ENCODE data around the gene SEMA4G. TPM values are rescaled to one million over a fixed set of nuclear protein-coding genes. Genes with fewer than 3 reads are reported as not detected.

SEMA4G gene
- total RNA-seq, 1 experiment from 2014 or later: 0.70 TPM

GRCh38 chr10:100965820-100966219 lies 3.5 kb upstream of the SEMA4G start:
- CTCF ChIA-PET: no interaction called here
- H3K9me2 ChIP-seq (ENCODE audit: insufficient read depth): no peaks in the 10 kb centered on the region
- POLR2A ChIA-PET (ENCODE audit: unreplicated experiment): interaction anchor here (0.7 kb wide), 1 partner anchor 12 kb away, joined by 3 read pairs; no protein-coding TSS in a partner anchor
- H3K27ac ChIP-seq: no peak overlapping the region
- no peak overlapping the region for H3K4me2 ChIP-seq
- no peaks in the 10 kb centered on the region for H3K9me3 ChIP-seq (ENCODE audit: insufficient read depth, low read depth)
- H3K4me3 ChIP-seq: no peak overlapping the region
- TF ChIP-seq CTCF (conservative IDR thresholded peaks at IDR 0.05): no peak
- no peak for TF ChIP-seq EZH2 (IDR thresholded peaks at IDR 0.05; ENCODE audit: low read depth)
- no peaks in the 10 kb centered on the region for H3F3A ChIP-seq (ENCODE audit: insufficient read depth, low read depth)
- no peaks in the 10 kb centered on the region for H4K20me1 ChIP-seq (ENCODE audit: insufficient read depth)
- no peaks in the 10 kb centered on the region for H3K4me1 ChIP-seq (replicated peaks; ENCODE audit: insufficient read depth)
- H3K27me3 ChIP-seq (ENCODE audit: insufficient read depth, low read depth): no peaks in the 10 kb centered on the region
- DNase-seq: no peak
- no peaks in the 10 kb centered on the region for H3K79me2 ChIP-seq (ENCODE audit: low read depth)
- H2AFZ ChIP-seq: no peak overlapping the region
- no TSS peak for BruUV-seq (replicated peaks)
- intact Hi-C loops (cut with micrococcal nuclease; ENCODE audit: unreplicated experiment): no loop called here
- H3K36me3 ChIP-seq (ENCODE audit: low read depth): 0 out of 2 replicates have a peak, but pooled peaks cover 7% of the 10 kb centered on the region

DNA sequence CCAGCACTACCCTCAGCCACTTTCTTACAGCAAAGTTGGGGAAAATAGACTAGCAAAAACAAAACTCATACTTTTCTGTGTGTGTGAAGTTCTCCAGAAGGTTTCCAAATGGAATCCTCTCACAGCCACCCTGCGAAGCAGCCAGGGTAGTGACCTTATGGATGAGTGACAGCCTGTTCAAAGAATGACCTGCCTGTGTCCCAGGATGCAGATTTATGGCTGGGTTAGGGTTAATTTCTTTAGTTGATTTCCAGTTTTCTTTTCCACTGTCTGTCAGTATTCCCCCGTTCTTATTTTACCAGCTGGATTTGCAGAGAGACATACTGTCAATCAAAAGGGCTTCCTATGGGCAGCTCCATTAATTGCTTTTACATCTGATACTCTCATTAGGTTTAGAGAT lies 2.4 kb upstream of the SEMA4G start:
- POLR2A ChIA-PET (ENCODE audit: unreplicated experiment): no interaction called here
- CTCF ChIA-PET: no interaction called here
- intact Hi-C loops (cut with micrococcal nuclease; ENCODE audit: unreplicated experiment): no loop called here

GRCh38 chr10:100967332-100967731 lies 2.0 kb upstream of the SEMA4G start:
- Histone ChIP-seq H3K9me3 (ENCODE audit: insufficient read depth, low read depth) (no peaks in the 10 kb centered on the region), H2AFZ (no peak overlapping the region), H3K9me2 (ENCODE audit: insufficient read depth) (no peaks in the 10 kb centered on the region), H3K4me1 (replicated peaks; ENCODE audit: insufficient read depth) (no peaks in the 10 kb centered on the region), H3K27me3 (ENCODE audit: insufficient read depth, low read depth) (no peaks in the 10 kb centered on the region), H3K4me2 (no peak overlapping the region), H3K4me3 (no peak overlapping the region), H3K27ac (no peak overlapping the region), H3K79me2 (ENCODE audit: low read depth) (no peaks in the 10 kb centered on the region), H3F3A (ENCODE audit: insufficient read depth, low read depth) (no peaks in the 10 kb centered on the region), H4K20me1 (ENCODE audit: insufficient read depth) (no peaks in the 10 kb centered on the region), H3K36me3 (ENCODE audit: low read depth) (0 out of 2 replicates have a peak, but pooled peaks cover 3% of the 10 kb centered on the region)
- TF ChIP-seq EZH2 (IDR thresholded peaks at IDR 0.05; ENCODE audit: low read depth) (no peak), CTCF (conservative IDR thresholded peaks at IDR 0.05) (no peak)
- ChIA-PET POLR2A (ENCODE audit: unreplicated experiment) (no interaction called here), CTCF (interaction anchor here (0.7 kb wide), 1 partner anchor 369 kb away, joined by 3 read pairs; no protein-coding TSS in a partner anchor)
- DNase-seq: no peak
- intact Hi-C loops (cut with micrococcal nuclease; ENCODE audit: unreplicated experiment): no loop called here
- no TSS peak for BruUV-seq (replicated peaks)

More for the DNA sequence above, 2.4 kb upstream of the SEMA4G start:
- Histone ChIP-seq H3K36me3 (ENCODE audit: low read depth) (0 out of 2 replicates have a peak, but pooled peaks cover 7% of the 10 kb centered on the region), H3K27me3 (ENCODE audit: insufficient read depth, low read depth) (no peaks in the 10 kb centered on the region), H3F3A (ENCODE audit: insufficient read depth, low read depth) (no peaks in the 10 kb centered on the region), H3K4me2 (no peak overlapping the region), H4K20me1 (ENCODE audit: insufficient read depth) (no peaks in the 10 kb centered on the region), H3K4me1 (replicated peaks; ENCODE audit: insufficient read depth) (no peaks in the 10 kb centered on the region), H3K27ac (no peak overlapping the region), H2AFZ (no peak overlapping the region), H3K79me2 (ENCODE audit: low read depth) (no peaks in the 10 kb centered on the region), H3K9me3 (ENCODE audit: insufficient read depth, low read depth) (no peaks in the 10 kb centered on the region), H3K9me2 (ENCODE audit: insufficient read depth) (no peaks in the 10 kb centered on the region), H3K4me3 (no peak overlapping the region)
- TF ChIP-seq EZH2 (IDR thresholded peaks at IDR 0.05; ENCODE audit: low read depth): no peak
- TF ChIP-seq CTCF (conservative IDR thresholded peaks at IDR 0.05): no peak
- BruUV-seq (replicated peaks): no TSS peak
- no peak for DNase-seq

All from PC-9 (cell line).